CD14-positive monocyte (primary cell): ENCODE results near the gene ZNF512. TPM values are rescaled to one million over a fixed set of nuclear protein-coding genes. Genes with fewer than 3 reads are reported as not detected.

ENCODE experiments used
- DNase-seq, 3 donors: peaks; one replicate each; pipeline ENCODE4 v3.0.0-alpha.2; 2011 to 2022
- H2AFZ ChIP-seq: 2 replicates; pipeline ENCODE4 v1.6.0; 2012; ENCODE audit warnings: mild to moderate bottlenecking, low read depth, low read length, inconsistent platforms; ENCODE audit not compliant: insufficient read depth, poor library complexity, severe bottlenecking
- H3K27ac ChIP-seq, 2 donors: 1 replicate in 1 of 2; 2 replicates in 1 of 2; pipeline ENCODE4 v1.5.1; 2012 to 2013; ENCODE audit warnings: low read length in 2 of 2, control low read depth in 1 of 2, inconsistent platforms in 1 of 2, low read depth in 1 of 2, mild to moderate bottlenecking in 1 of 2
- H3K27me3 ChIP-seq, 2 donors: one replicate each; pipeline versions ENCODE4 v1.6.0 to v1.6.1; 2011 to 2013; ENCODE audit warnings: low read length in 2 of 2; ENCODE audit not compliant: control insufficient read depth in 2 of 2, insufficient read depth in 2 of 2
- H3K36me3 ChIP-seq, 2 donors: replicated peaks in 1 of 2; 1 replicate in 1 of 2; 2 replicates in 1 of 2; pipeline versions ENCODE4 v1.5.1 to v1.6.1; 2012 to 2013; ENCODE audit warnings: low read length in 2 of 2, control low read depth in 1 of 2, inconsistent platforms in 1 of 2, mild to moderate bottlenecking in 1 of 2; ENCODE audit not compliant: insufficient read depth in 2 of 2, control insufficient read depth in 1 of 2
- H3K4me1 ChIP-seq, 2 donors: 1 replicate in 1 of 2; 2 replicates in 1 of 2; pipeline versions ENCODE4 v1.5.1 to v1.6.1; 2012 to 2013; ENCODE audit warnings: low read length in 2 of 2, control low read depth in 1 of 2, inconsistent platforms in 1 of 2, mild to moderate bottlenecking in 1 of 2, moderate library complexity in 1 of 2; ENCODE audit not compliant: insufficient read depth in 2 of 2, control insufficient read depth in 1 of 2
- H3K4me2 ChIP-seq: replicated peaks from 2 replicates; pipeline ENCODE3; 2012; ENCODE audit warnings: low read length, moderate library complexity, mild to moderate bottlenecking; ENCODE audit not compliant: poor library complexity, severe bottlenecking; ENCODE audit errors: extremely low read depth
- H3K4me3 ChIP-seq, 3 experiments: fragments of 200-600 bp in 1 of 3; sonication (generic) in 1 of 3; replicated peaks in 1 of 3; 1 replicate in 2 of 3; 2 replicates in 1 of 3; pipeline ENCODE4 v1.5.1; 2011 to 2013; ENCODE audit warnings: low read length in 3 of 3, mild to moderate bottlenecking in 3 of 3, control low read depth in 2 of 3, low read depth in 2 of 3, inconsistent platforms in 1 of 3, moderate library complexity in 1 of 3
- H3K79me2 ChIP-seq: 2 replicates; pipeline ENCODE4 v1.6.0; 2012; ENCODE audit warnings: mild to moderate bottlenecking, control low read depth, inconsistent platforms, low read length, moderate library complexity; ENCODE audit not compliant: insufficient read depth
- H3K9ac ChIP-seq: 2 replicates; pipeline ENCODE4 v1.6.0; 2017; ENCODE audit warnings: low read length, mild to moderate bottlenecking; ENCODE audit not compliant: insufficient read depth, poor library complexity, severe bottlenecking
- H3K9me3 ChIP-seq, 2 donors: replicated peaks in 1 of 2; 1 replicate in 1 of 2; 2 replicates in 1 of 2; pipeline versions ENCODE4 v1.5.1 to v1.6.1; 2012 to 2013; ENCODE audit warnings: low read length in 2 of 2, control low read depth in 1 of 2; ENCODE audit not compliant: control insufficient read depth in 1 of 2, insufficient read depth in 1 of 2
- H4K20me1 ChIP-seq: 2 replicates; pipeline ENCODE4 v1.6.0; 2012; ENCODE audit warnings: mild to moderate bottlenecking, low read length, control low read depth, moderate library complexity; ENCODE audit not compliant: insufficient read depth
- H3K27ac Mint-ChIP-seq, 7 donors: one replicate each; pipeline ENCODE4 v1.8.0; 2020; ENCODE audit warnings: mild to moderate bottlenecking in 7 of 7, mixed read lengths in 7 of 7, moderate library complexity in 6 of 7, inconsistent platforms in 2 of 7
- H3K27me3 Mint-ChIP-seq, 3 donors: one replicate each; pipeline ENCODE4 v1.8.0; 2021 to 2022; ENCODE audit warnings: low read depth in 3 of 3, mild to moderate bottlenecking in 3 of 3, mixed read lengths in 3 of 3, moderate library complexity in 3 of 3, inconsistent platforms in 1 of 3
- H3K36me3 Mint-ChIP-seq, 2 donors: one replicate each; pipeline ENCODE4 v1.8.0; 2020; ENCODE audit warnings: mixed read lengths in 2 of 2, inconsistent platforms in 1 of 2, mild to moderate bottlenecking in 1 of 2
- H3K4me1 Mint-ChIP-seq: one replicate; pipeline ENCODE4 v1.8.0; 2020; ENCODE audit warnings: mild to moderate bottlenecking, mixed read lengths
- H3K4me3 Mint-ChIP-seq, 2 donors: one replicate each; pipeline ENCODE4 v1.8.0; 2020; ENCODE audit warnings: mild to moderate bottlenecking in 2 of 2, mixed read lengths in 2 of 2, moderate library complexity in 1 of 2
- H3K9me3 Mint-ChIP-seq, 7 donors: one replicate each; pipeline ENCODE4 v1.8.0; 2020 to 2022; ENCODE audit warnings: mixed read lengths in 7 of 7, mild to moderate bottlenecking in 6 of 7, moderate library complexity in 6 of 7, inconsistent platforms in 2 of 7
- WGBS: methylation state at CpG from one replicate; pipeline ENCODE4 v1.1.5; 2013; ENCODE audit warnings: missing lambda C conversion rate; ENCODE audit not compliant: insufficient coverage; 5-methylcytosine and 5-hydroxymethylcytosine counted together
- intact Hi-C, 2 donors: fragments of 100-400 bp; cut with micrococcal nuclease; formaldehyde crosslinking; loops; one replicate each; pipeline versions ENCODE4 v1.15.0 to v1.15.1; 2023
- polyA plus RNA-seq, 3 donors: library from polyadenylated mRNA; depleted of rRNA in 1 of 3; unstranded in 2 of 3; stranded (reverse) in 1 of 3; fragments of 300-500 nt in 2 of 3; fragments of >200 nt in 1 of 3; fragmentation: Illumina TruSeq in 2 of 3; gene quantifications; 1 replicate in 2 of 3; 2 replicates in 1 of 3; pipeline ENCODE4 v1.2.3, GENCODE V29; 2012 to 2021
- TF ChIP-seq, protein P1 (sequence below): fragments of 200-600 bp; IDR thresholded peaks from one replicate; pipeline ENCODE4 v1.8.0; 2022; ENCODE audit warnings: antibody characterized with exemption, mild to moderate bottlenecking

ZNF512 gene
- polyA plus RNA-seq, 3 donors: 6.7 to 13.1 (median 12.8) TPM

DNA sequence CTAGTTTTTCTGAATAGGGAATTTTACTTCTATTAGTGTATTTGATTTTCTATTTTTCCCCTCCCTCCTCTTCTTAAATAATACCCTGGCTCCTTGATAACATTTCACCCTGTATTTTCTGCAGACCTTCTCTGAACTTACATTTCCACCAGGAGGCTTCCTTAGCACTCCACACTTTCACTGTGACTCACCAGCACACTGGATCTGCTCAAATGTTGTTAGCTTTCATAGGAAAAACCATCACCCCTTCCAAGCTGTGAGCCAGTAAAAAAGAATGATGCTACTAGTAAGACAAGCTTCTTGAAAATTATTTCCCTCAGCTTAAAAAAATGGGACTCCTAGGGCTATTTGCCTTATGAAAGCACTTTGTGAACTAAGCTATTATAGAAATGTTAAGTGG is 64.4 kb downstream of the ZNF512 start:
- Histone ChIP-seq H3K79me2 (no peaks in the 10 kb centered on the region), H3K36me3 (peaks cover 79 to 95% of the 10 kb centered on the region in 2 donors), H3K4me1 (no peaks in the 10 kb centered on the region), H3K27ac (no peak overlapping the region), H3K27me3 (no peaks in the 10 kb centered on the region), H2AFZ (no peak overlapping the region), H3K9ac (no peak overlapping the region), H3K4me2 (no peak overlapping the region), H3K9me3 (no peaks in the 10 kb centered on the region), H4K20me1 (no peaks in the 10 kb centered on the region), H3K4me3 (no peak overlapping the region)
- DNase-seq: no peak
- H3K4me1 Mint-ChIP-seq: no peaks in the 10 kb centered on the region
- H3K4me3 Mint-ChIP-seq: no peak overlapping the region
- H3K27me3 Mint-ChIP-seq: no peaks in the 10 kb centered on the region
- no peak overlapping the region for H3K27ac Mint-ChIP-seq
- intact Hi-C loops: no loop called here
- no peaks in the 10 kb centered on the region for H3K9me3 Mint-ChIP-seq
- TF ChIP-seq, protein P1, sequence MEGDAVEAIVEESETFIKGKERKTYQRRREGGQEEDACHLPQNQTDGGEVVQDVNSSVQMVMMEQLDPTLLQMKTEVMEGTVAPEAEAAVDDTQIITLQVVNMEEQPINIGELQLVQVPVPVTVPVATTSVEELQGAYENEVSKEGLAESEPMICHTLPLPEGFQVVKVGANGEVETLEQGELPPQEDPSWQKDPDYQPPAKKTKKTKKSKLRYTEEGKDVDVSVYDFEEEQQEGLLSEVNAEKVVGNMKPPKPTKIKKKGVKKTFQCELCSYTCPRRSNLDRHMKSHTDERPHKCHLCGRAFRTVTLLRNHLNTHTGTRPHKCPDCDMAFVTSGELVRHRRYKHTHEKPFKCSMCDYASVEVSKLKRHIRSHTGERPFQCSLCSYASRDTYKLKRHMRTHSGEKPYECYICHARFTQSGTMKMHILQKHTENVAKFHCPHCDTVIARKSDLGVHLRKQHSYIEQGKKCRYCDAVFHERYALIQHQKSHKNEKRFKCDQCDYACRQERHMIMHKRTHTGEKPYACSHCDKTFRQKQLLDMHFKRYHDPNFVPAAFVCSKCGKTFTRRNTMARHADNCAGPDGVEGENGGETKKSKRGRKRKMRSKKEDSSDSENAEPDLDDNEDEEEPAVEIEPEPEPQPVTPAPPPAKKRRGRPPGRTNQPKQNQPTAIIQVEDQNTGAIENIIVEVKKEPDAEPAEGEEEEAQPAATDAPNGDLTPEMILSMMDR: no peak
- H3K36me3 Mint-ChIP-seq: peaks cover 67 to 89% of the 10 kb centered on the region in 2 donors

DNA sequence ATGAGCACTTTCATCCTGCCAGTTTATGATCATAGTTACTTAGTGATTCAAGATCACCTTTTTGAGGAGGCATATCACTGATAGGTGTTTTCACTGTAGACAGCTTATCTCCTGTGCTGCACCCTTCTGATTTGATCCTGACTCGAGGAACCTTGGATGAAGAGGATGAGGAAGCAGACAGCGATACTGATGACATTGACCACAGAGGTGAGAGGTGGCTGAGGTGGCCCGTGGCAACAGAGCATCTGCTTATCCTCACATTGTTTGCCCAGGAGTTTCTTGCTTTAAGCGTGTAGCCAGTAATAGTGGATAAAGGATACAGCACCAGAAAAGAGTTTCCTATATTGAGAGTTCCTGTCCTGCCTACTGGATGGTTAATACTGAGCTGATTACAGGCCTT is 64.9 kb downstream of the ZNF512 start:
- Histone ChIP-seq H3K4me3 (no peak overlapping the region), H3K9me3 (no peaks in the 10 kb centered on the region), H3K4me2 (no peak overlapping the region), H3K27me3 (no peaks in the 10 kb centered on the region), H3K79me2 (no peaks in the 10 kb centered on the region), H3K27ac (no peak overlapping the region), H3K4me1 (no peaks in the 10 kb centered on the region), H3K36me3 (peaks cover 82 to 95% of the 10 kb centered on the region in 2 donors), H4K20me1 (no peaks in the 10 kb centered on the region), H2AFZ (no peak overlapping the region), H3K9ac (no peak overlapping the region)
- no peaks in the 10 kb centered on the region for H3K4me1 Mint-ChIP-seq
- WGBS: 92% methylated on average over 3 of the region's 4 CpGs
- no peak overlapping the region for H3K27ac Mint-ChIP-seq
- TF ChIP-seq, protein P1: no peak
- H3K9me3 Mint-ChIP-seq: no peaks in the 10 kb centered on the region
- H3K36me3 Mint-ChIP-seq: peaks cover 67 to 88% of the 10 kb centered on the region in 2 donors
- H3K4me3 Mint-ChIP-seq: no peak overlapping the region
- DNase-seq: no peak
- H3K27me3 Mint-ChIP-seq: no peaks in the 10 kb centered on the region
- intact Hi-C loops: no loop called here
